Measurements from ENCODE around the gene SSRP1. TPM values are rescaled to one million over a fixed set of nuclear protein-coding genes. Genes with fewer than 3 reads are reported as not detected.

SSRP1 gene
- polyA plus RNA-seq, 1 donor from 2014 or later: 84.7 TPM

DNA sequence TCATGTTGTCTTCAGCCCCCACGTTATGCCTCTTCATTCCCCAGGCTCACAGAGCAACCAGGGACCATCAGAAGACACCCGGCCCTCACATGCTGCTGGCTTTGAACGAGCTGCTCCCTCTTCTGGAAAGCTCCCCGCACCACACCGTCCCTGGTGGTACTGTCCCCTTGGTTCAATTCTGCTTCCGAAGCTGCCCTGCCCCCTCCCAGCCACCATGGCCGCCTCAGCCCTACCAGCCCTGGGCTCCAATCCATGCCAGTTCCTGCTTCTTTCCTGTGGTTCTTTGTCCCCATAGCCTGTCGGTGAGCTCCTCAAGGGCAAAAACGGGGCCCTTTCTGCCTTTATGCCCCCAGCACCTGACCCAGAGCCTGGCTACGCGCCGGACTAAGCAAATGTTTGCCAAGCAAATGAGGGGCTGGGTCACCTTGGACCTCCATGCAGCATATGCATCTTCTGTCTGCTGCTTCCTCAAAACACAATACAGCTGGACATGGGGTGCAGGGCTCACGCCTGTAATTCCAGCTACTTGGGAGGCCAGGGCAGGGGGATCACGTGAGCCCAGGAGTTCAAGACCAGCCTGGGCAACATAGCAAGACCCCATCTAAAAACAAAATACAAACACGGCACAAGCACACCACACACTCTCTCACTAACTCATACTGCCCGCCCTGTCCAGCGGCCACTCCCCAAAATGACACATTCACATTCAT is 32.3 kb downstream of the SSRP1 start:
- Histone ChIP-seq H3K9me2 (ENCODE audit: insufficient read depth, low read length) (no peaks in the 10 kb centered on the region), H3K9ac (ENCODE audit: low read length) (no peak overlapping the region), H3K36me3 (ENCODE audit: insufficient read depth, low read length) (no peaks in the 10 kb centered on the region), H3K79me2 (replicated peaks; ENCODE audit: insufficient read depth, low read length) (no peaks in the 10 kb centered on the region), H3K4me2 (ENCODE audit: low read length) (no peak overlapping the region), H3K4me3 (ENCODE audit: low read length) (no peak overlapping the region), H3K27ac (ENCODE audit: low read length) (no peak overlapping the region), H3K27me3 (ENCODE audit: insufficient read depth, low read depth, low read length) (no peaks in the 10 kb centered on the region), H4K20me1 (ENCODE audit: insufficient read depth) (no peaks in the 10 kb centered on the region), H3K9me3 (ENCODE audit: low read length) (no peaks in the 10 kb centered on the region), H2AFZ (ENCODE audit: low read depth, low read length) (no peak overlapping the region), H3F3A (ENCODE audit: insufficient read depth, low read length, poor library complexity, severe bottlenecking) (no peaks in the 10 kb centered on the region)
- TF ChIP-seq RAD21 (conservative IDR thresholded peaks at IDR 0.05): no peak
- TF ChIP-seq TAF1 (IDR thresholded peaks at IDR 0.05; ENCODE audit: low read depth): no peak
- no peak for TF ChIP-seq POLR2AphosphoS5 (IDR thresholded peaks at IDR 0.05)
- TF ChIP-seq EZH2 (IDR thresholded peaks at IDR 0.05; ENCODE audit: borderline replicate concordance, insufficient read depth, low read length, poor library complexity, severe bottlenecking): no peak
- no peak for TF ChIP-seq SMC3 (conservative IDR thresholded peaks at IDR 0.05; ENCODE audit: poor library complexity)
- TF ChIP-seq EP300 (conservative IDR thresholded peaks at IDR 0.05; ENCODE audit: poor library complexity, severe bottlenecking): no peak
- TF ChIP-seq, protein P1, sequence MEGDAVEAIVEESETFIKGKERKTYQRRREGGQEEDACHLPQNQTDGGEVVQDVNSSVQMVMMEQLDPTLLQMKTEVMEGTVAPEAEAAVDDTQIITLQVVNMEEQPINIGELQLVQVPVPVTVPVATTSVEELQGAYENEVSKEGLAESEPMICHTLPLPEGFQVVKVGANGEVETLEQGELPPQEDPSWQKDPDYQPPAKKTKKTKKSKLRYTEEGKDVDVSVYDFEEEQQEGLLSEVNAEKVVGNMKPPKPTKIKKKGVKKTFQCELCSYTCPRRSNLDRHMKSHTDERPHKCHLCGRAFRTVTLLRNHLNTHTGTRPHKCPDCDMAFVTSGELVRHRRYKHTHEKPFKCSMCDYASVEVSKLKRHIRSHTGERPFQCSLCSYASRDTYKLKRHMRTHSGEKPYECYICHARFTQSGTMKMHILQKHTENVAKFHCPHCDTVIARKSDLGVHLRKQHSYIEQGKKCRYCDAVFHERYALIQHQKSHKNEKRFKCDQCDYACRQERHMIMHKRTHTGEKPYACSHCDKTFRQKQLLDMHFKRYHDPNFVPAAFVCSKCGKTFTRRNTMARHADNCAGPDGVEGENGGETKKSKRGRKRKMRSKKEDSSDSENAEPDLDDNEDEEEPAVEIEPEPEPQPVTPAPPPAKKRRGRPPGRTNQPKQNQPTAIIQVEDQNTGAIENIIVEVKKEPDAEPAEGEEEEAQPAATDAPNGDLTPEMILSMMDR (IDR thresholded peaks at IDR 0.05; ENCODE audit: poor library complexity, severe bottlenecking): no peak
- TF ChIP-seq, protein P2, sequence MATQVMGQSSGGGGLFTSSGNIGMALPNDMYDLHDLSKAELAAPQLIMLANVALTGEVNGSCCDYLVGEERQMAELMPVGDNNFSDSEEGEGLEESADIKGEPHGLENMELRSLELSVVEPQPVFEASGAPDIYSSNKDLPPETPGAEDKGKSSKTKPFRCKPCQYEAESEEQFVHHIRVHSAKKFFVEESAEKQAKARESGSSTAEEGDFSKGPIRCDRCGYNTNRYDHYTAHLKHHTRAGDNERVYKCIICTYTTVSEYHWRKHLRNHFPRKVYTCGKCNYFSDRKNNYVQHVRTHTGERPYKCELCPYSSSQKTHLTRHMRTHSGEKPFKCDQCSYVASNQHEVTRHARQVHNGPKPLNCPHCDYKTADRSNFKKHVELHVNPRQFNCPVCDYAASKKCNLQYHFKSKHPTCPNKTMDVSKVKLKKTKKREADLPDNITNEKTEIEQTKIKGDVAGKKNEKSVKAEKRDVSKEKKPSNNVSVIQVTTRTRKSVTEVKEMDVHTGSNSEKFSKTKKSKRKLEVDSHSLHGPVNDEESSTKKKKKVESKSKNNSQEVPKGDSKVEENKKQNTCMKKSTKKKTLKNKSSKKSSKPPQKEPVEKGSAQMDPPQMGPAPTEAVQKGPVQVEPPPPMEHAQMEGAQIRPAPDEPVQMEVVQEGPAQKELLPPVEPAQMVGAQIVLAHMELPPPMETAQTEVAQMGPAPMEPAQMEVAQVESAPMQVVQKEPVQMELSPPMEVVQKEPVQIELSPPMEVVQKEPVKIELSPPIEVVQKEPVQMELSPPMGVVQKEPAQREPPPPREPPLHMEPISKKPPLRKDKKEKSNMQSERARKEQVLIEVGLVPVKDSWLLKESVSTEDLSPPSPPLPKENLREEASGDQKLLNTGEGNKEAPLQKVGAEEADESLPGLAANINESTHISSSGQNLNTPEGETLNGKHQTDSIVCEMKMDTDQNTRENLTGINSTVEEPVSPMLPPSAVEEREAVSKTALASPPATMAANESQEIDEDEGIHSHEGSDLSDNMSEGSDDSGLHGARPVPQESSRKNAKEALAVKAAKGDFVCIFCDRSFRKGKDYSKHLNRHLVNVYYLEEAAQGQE (IDR thresholded peaks at IDR 0.05; ENCODE audit: borderline replicate concordance): no peak
- TF ChIP-seq MXI1 (conservative IDR thresholded peaks at IDR 0.05; ENCODE audit: poor library complexity, severe bottlenecking): no peak

DNA sequence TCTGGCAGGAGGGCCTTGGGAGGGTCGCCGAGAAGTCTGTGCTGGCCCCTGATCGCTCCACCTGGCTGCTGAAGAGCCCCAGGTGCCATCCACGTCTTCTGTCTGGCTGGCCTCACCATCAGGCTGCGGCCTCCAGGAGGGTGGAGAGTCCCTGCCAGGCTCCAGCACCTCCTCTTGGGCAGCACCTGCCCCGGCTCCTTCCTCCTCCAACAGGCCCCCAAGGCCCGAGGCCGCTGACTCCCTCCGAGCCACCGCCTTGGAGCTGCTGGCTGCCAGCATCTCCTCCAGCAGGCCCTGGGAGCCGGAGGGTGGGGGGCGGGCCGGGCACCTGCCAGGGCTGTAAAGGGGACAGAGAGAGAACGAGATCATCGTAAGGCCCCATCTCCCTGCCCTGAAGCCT is 33.2 kb downstream of the SSRP1 start:
- Histone ChIP-seq H2AFZ (ENCODE audit: low read depth, low read length) (no peak overlapping the region), H3K27me3 (ENCODE audit: insufficient read depth, low read depth, low read length) (no peaks in the 10 kb centered on the region), H3K4me2 (ENCODE audit: low read length) (no peak overlapping the region), H3K9me3 (ENCODE audit: low read length) (no peaks in the 10 kb centered on the region), H3K9ac (ENCODE audit: low read length) (no peak overlapping the region), H3K9me2 (ENCODE audit: insufficient read depth, low read length) (no peaks in the 10 kb centered on the region), H3K79me2 (replicated peaks; ENCODE audit: insufficient read depth, low read length) (no peaks in the 10 kb centered on the region), H4K20me1 (ENCODE audit: insufficient read depth) (no peaks in the 10 kb centered on the region), H3K4me3 (ENCODE audit: low read length) (no peak overlapping the region), H3K27ac (ENCODE audit: low read length) (no peak overlapping the region), H3F3A (ENCODE audit: insufficient read depth, low read length, poor library complexity, severe bottlenecking) (no peaks in the 10 kb centered on the region), H3K36me3 (ENCODE audit: insufficient read depth, low read length) (peaks cover 6% of the 10 kb centered on the region)
- no peak for TF ChIP-seq TAF1 (IDR thresholded peaks at IDR 0.05; ENCODE audit: low read depth)
- TF ChIP-seq SMC3 (conservative IDR thresholded peaks at IDR 0.05; ENCODE audit: poor library complexity): no peak
- TF ChIP-seq, protein P2 (IDR thresholded peaks at IDR 0.05; ENCODE audit: borderline replicate concordance): no peak
- no peak for TF ChIP-seq POLR2AphosphoS5 (IDR thresholded peaks at IDR 0.05)
- TF ChIP-seq, protein P1 (IDR thresholded peaks at IDR 0.05; ENCODE audit: poor library complexity, severe bottlenecking): no peak
- no peak for TF ChIP-seq RAD21 (conservative IDR thresholded peaks at IDR 0.05)
- no peak for TF ChIP-seq EZH2 (IDR thresholded peaks at IDR 0.05; ENCODE audit: borderline replicate concordance, insufficient read depth, low read length, poor library complexity, severe bottlenecking)
- TF ChIP-seq EP300 (conservative IDR thresholded peaks at IDR 0.05; ENCODE audit: poor library complexity, severe bottlenecking): no peak
- TF ChIP-seq MXI1 (conservative IDR thresholded peaks at IDR 0.05; ENCODE audit: poor library complexity, severe bottlenecking): no peak

Measured in neural cell (in vitro differentiated cells).